K562 (cell line): Measurements from ENCODE around the gene CD164. TPM values are rescaled to one million over a fixed set of nuclear protein-coding genes. Genes with fewer than 3 reads are reported as not detected.
A peak's percentile ranks its signal among the peaks of the same experiment; 100 is the strongest.

ENCODE experiments used
- ATAC-seq: fragments of 200-7000 bp; cut with Tn5 transposase; 3 replicates; pipeline ENCODE4 v1.9.1; 2020; ENCODE audit warnings: moderate library complexity
- BruUV-seq: library from RNA; stranded (reverse); fragments of 400-500 nt; replicated peaks from 2 replicates; lab custom pipeline; 2021; lab: Mats Ljungman, UMichigan
- CTCF ChIA-PET: fragments of 300-600 bp; formaldehyde crosslinking; extraction: SDS; loops from one replicate; lab custom pipeline; 2021; ENCODE audit warnings: low intra/inter-chr PET ratio; lab: Yijun Ruan, JAX
- POLR2A ChIA-PET: fragments of 300-600, 350-650 bp; sonication (Branson Sonifier 250); formaldehyde crosslinking; extraction: SDS; loops from one replicate; lab custom pipeline; 2021; ENCODE audit warnings: antibody characterized with exemption, inconsistent platforms; lab: Yijun Ruan, JAX
- DNase-seq, 4 experiments: peaks; one replicate each; pipeline versions ENCODE4 v3.0.0 to v3.0.0-alpha.2; 2011 to 2018; ENCODE audit warnings: low spot score in 3 of 4, mixed read lengths in 3 of 4; ENCODE audit errors: extremely low read depth in 1 of 4
- FAIRE-seq: peaks from 2 replicates; lab custom pipeline; 2011; peaks lifted over from hg19 to GRCh38; lab: Jason Lieb, UNC
- H2AFZ ChIP-seq: 2 replicates; pipeline ENCODE4 v1.6.0; 2011; ENCODE audit warnings: low read depth, low read length, control low read depth, inconsistent platforms
- H3K27ac ChIP-seq: fragments of 200-600 bp; 3 replicates; pipeline ENCODE4 v1.8.0; 2011; ENCODE audit warnings: low read depth, mild to moderate bottlenecking, control low read depth, inconsistent platforms, low read length, moderate library complexity, mixed read lengths; ENCODE audit errors: extremely low read depth
- H3K27me3 ChIP-seq, 2 experiments: fragments of 300-600 bp in 1 of 2; 2 replicates in 1 of 2; 3 replicates in 1 of 2; pipeline versions ENCODE4 v1.6.0 to v1.8.0; 2011; ENCODE audit warnings: inconsistent platforms in 2 of 2, low read length in 2 of 2, mild to moderate bottlenecking in 1 of 2, mixed read lengths in 1 of 2, moderate library complexity in 1 of 2; ENCODE audit not compliant: control insufficient read depth in 2 of 2, insufficient read depth in 2 of 2
- H3K36me3 ChIP-seq: fragments of 300-600 bp; 3 replicates; pipeline ENCODE4 v1.8.0; 2011; ENCODE audit warnings: mild to moderate bottlenecking, low read length, inconsistent platforms; ENCODE audit not compliant: control insufficient read depth, insufficient read depth
- H3K4me1 ChIP-seq, 2 experiments: fragments of 200-600 bp in 1 of 2; replicated peaks in 1 of 2; 2 replicates in 1 of 2; 3 replicates in 1 of 2; pipeline versions ENCODE4 v1.5.1 to v1.8.0; 2011; ENCODE audit warnings: inconsistent platforms in 2 of 2, low read length in 2 of 2, mild to moderate bottlenecking in 1 of 2, mixed read lengths in 1 of 2, moderate library complexity in 1 of 2; ENCODE audit not compliant: control insufficient read depth in 2 of 2, insufficient read depth in 2 of 2
- H3K4me2 ChIP-seq: 2 replicates; pipeline ENCODE4 v1.6.1; 2011; ENCODE audit warnings: low read length, control low read depth, inconsistent platforms, mixed read lengths; ENCODE audit not compliant: insufficient read depth
- H3K4me3 ChIP-seq: fragments of 200-600 bp; sonication (generic), shearing (Covaris generic); 2 replicates; pipeline ENCODE4 v1.5.1; 2016; ENCODE audit warnings: control low read depth, inconsistent platforms
- H3K79me2 ChIP-seq: fragments of 200-600 bp; 3 replicates; pipeline ENCODE4 v1.8.0; 2011; ENCODE audit warnings: low read length, inconsistent platforms; ENCODE audit not compliant: control insufficient read depth, insufficient read depth
- H3K9ac ChIP-seq, 2 experiments: 2 replicates each; pipeline versions ENCODE4 v1.6.0 to v1.6.1; 2011; ENCODE audit warnings: low read depth in 2 of 2, low read length in 2 of 2, control low read depth in 1 of 2, inconsistent platforms in 1 of 2, mild to moderate bottlenecking in 1 of 2, mixed read lengths in 1 of 2; ENCODE audit not compliant: insufficient read depth in 1 of 2
- H3K9me1 ChIP-seq: one replicate; pipeline ENCODE4 v1.6.0; 2011; ENCODE audit warnings: inconsistent platforms, mild to moderate bottlenecking, low read length, moderate library complexity; ENCODE audit not compliant: control insufficient read depth, insufficient read depth
- H3K9me3 ChIP-seq: replicated peaks from 2 replicates; pipeline ENCODE4 v1.5.1; 2011; ENCODE audit warnings: low read depth, low read length, inconsistent platforms; ENCODE audit not compliant: control insufficient read depth, insufficient read depth
- H4K20me1 ChIP-seq: replicated peaks from 2 replicates; pipeline ENCODE4 v1.6.1; 2011; ENCODE audit warnings: low read length, inconsistent platforms, mixed read lengths; ENCODE audit not compliant: control insufficient read depth, insufficient read depth
- BACH1 ChIP-seq: fragments of 200-800 bp; sonication (Bioruptor generic); IDR thresholded peaks from 2 replicates; pipeline ENCODE4 v1.6.1; 2016; ENCODE audit warnings: missing genetic modification characterization, missing compliant biosample characterization
- FOXJ3 ChIP-seq: sonication (generic); formaldehyde crosslinking; IDR thresholded peaks from 2 replicates; pipeline ENCODE4 v1.4.0; 2020; ENCODE audit warnings: mild to moderate bottlenecking, missing genetic modification reagents
- HDAC6 ChIP-seq: IDR thresholded peaks from 2 replicates; pipeline ENCODE4 v1.6.1; 2012; ENCODE audit warnings: low read depth, mild to moderate bottlenecking, control low read depth, inconsistent platforms, low read length, moderate library complexity
- JUN ChIP-seq, 2 experiments: sonication (generic) in 1 of 2; formaldehyde crosslinking in 1 of 2; IDR thresholded peaks; 2 replicates each; pipeline versions ENCODE4 v1.6.1 to v1.8.0; 2012 to 2022; ENCODE audit warnings: borderline replicate concordance in 2 of 2, mild to moderate bottlenecking in 2 of 2, improper control_type of control experiment in 1 of 2, low read depth in 1 of 2, low read length in 1 of 2, missing genetic modification reagents in 1 of 2
- MAFK ChIP-seq: IDR thresholded peaks from 2 replicates; pipeline ENCODE4 v1.6.1; 2011; ENCODE audit warnings: low read length, improper control_type of control experiment
- MCM3 ChIP-seq: fragments of 450-650 bp; IDR thresholded peaks from 2 replicates; pipeline ENCODE4 v1.6.1; 2016
- NFE2L1 ChIP-seq: fragments of 450-650 bp; IDR thresholded peaks from 2 replicates; pipeline ENCODE4 v1.6.1; 2016; ENCODE audit warnings: missing genetic modification characterization, low read depth, mild to moderate bottlenecking, missing compliant biosample characterization, moderate library complexity, borderline replicate concordance
- NFRKB ChIP-seq: fragments of 450-650 bp; IDR thresholded peaks from 2 replicates; pipeline ENCODE4 v1.6.1; 2016; ENCODE audit warnings: low read depth
- TRIM25 ChIP-seq: fragments of 450-650 bp; IDR thresholded peaks from 2 replicates; pipeline ENCODE4 v1.7.0; 2016; ENCODE audit warnings: borderline replicate concordance
- ZNF586 ChIP-seq: fragments of 450-650 bp; formaldehyde crosslinking; conservative IDR thresholded peaks from 2 replicates; pipeline ENCODE4 v1.4.0; 2020; ENCODE audit warnings: mild to moderate bottlenecking, moderate library complexity
- WGBS: fragments of 100-300 bp; shearing (Covaris generic); methylation state at CpG from one replicate; pipeline ENCODE4 v1.1.6; 2016; ENCODE audit warnings: low coverage, mixed read lengths; ENCODE audit not compliant: insufficient coverage; ENCODE audit errors: missing lambda C conversion rate; 5-methylcytosine and 5-hydroxymethylcytosine counted together
- in situ Hi-C: fragments of 300-500 bp; cut with MboI; formaldehyde crosslinking; loops from 4 replicates; pipeline ENCODE4 v1.15.0; 2018; ENCODE audit warnings: inconsistent platforms, mixed read lengths
- intact Hi-C: fragments of 100-400 bp; cut with micrococcal nuclease; formaldehyde crosslinking; loops from 2 replicates; pipeline ENCODE4 v1.14.2; 2022
- polyA plus RNA-seq, 8 experiments: library from polyadenylated mRNA; depleted of rRNA in 4 of 8; stranded (reverse) in 5 of 8; unstranded in 3 of 8; fragments of >200 nt; fragmentation: Nextera tagmentation in 2 of 8; fragmentation: Illumina TruSeq in 1 of 8; extraction: Ambion mirVana in 2 of 8; extraction: Trizol in 1 of 8; gene quantifications; 2 replicates each; pipeline versions ENCODE4 v1.2.1 to v1.2.3, GENCODE V29; 2011 to 2014; ENCODE audit warnings: inconsistent platforms in 1 of 8, missing spikeins in 1 of 8
- total RNA-seq, 7 experiments: library from RNA; depleted of rRNA in 6 of 7; stranded (reverse); fragments of >200 nt in 6 of 7; fragmentation: Illumina TruSeq in 2 of 7; extraction: Trizol in 2 of 7; gene quantifications; 2 replicates each; pipeline versions ENCODE4 v1.2.1 to v1.2.3, GENCODE V29; 2011 to 2021; ENCODE audit warnings: low replicate concordance in 1 of 7
- TF ChIP-seq, protein P1 (sequence below): fragments of 450-650 bp; IDR thresholded peaks from 2 replicates; pipeline ENCODE4 v1.6.1; 2016; ENCODE audit warnings: borderline replicate concordance
- TF ChIP-seq, protein P2 (sequence below): fragments of 250-450 bp; sonication (Bioruptor Pico); IDR thresholded peaks from 2 replicates; pipeline ENCODE4 v1.9.0; 2021; ENCODE audit warnings: mild to moderate bottlenecking, inconsistent platforms

CD164 gene
- total and polyA plus RNA-seq, 9 of the 15 experiments (the other 6 are each of a cell fraction or from before 2014, with no cell fraction given): 79.5 to 317 (median 165) TPM

DNA sequence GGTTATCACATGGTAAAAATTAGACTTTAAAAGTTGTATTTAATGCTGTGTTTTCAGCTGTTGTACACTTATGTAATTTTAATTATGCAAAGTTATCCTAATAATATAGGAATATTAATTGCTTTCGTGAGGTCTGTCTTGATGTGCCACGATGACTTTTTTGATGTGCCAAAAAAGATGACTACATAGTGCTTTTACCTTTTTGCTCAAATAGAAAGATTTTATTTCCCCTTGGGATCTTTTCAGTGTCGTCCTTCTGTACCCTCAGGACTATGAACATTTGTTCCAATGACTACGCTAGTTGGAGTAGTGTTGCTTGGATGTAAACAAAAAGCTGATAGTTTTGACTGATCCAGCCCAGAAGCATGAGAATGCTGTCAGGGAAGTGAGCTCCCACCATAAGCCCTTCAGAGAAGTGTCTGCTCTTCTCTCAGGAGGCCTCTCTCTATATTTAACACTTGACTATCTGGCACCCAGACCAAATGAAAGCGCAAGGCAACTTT, 1.2 kb upstream of the CD164 start:
- 10% methylated on average over 5 of the region's 5 CpGs for WGBS
- Histone ChIP-seq H4K20me1 (peaks cover 15% of the 10 kb centered on the region; the same call in 1 of the 2 replicates), H3K9me1 (no peaks in the 10 kb centered on the region), H3K36me3 (peaks cover 27% of the 10 kb centered on the region), H3K27me3 (no peaks in the 10 kb centered on the region), H3K4me2 (peak overlapping the region; percentile 98), H2AFZ (peak overlapping the region; percentile 14; the same call in 1 of the 2 replicates), H3K4me1 (peaks cover 4 to 23% of the 10 kb centered on the region in 2 experiments; a peak in 4 of 5 replicates), H3K9me3 (no peaks in the 10 kb centered on the region)
- DNase-seq (no peak), ATAC-seq (no peak)
- POLR2A ChIA-PET: interaction anchor here (0.6 to 3.0 kb wide), 22 partner anchors 8 to 1085 kb away, joined by 3 to 13 read pairs (median 4); partner anchors contain the start of genes CEP57L1, PPIL6, SESN1 and SMPD2
- intact Hi-C loops: loop anchor here (1.0 to 10.0 kb wide), 6 partner anchors 57 to 839 kb away; partner anchors contain the start of genes CEP57L1, PPIL6, SESN1 and SMPD2
- TF ChIP-seq BACH1 (tag) (0 out of 2 replicates have a peak, but pooled peaks have one; percentile 8), FOXJ3 (CRISPR knock-in tag) (no peak), HDAC6 (no peak), MCM3 (no peak), ZNF586 (CRISPR knock-in tag) (0 out of 2 replicates have a peak, but pooled peaks have one; percentile 29), NFE2L1 (tag) (no peak), TRIM25 (no peak), MAFK (no peak), JUN (IDR thresholded peaks at IDR 0.05; ENCODE audit: borderline replicate concordance, low read depth, low read length) (0 out of 2 replicates have a peak, but pooled peaks have one; percentile 2), JUN (CRISPR knock-in tag; IDR thresholded peaks at IDR 0.05; ENCODE audit: borderline replicate concordance) (no peak), NFRKB (peak; percentile 21)
- TF ChIP-seq, protein P1, sequence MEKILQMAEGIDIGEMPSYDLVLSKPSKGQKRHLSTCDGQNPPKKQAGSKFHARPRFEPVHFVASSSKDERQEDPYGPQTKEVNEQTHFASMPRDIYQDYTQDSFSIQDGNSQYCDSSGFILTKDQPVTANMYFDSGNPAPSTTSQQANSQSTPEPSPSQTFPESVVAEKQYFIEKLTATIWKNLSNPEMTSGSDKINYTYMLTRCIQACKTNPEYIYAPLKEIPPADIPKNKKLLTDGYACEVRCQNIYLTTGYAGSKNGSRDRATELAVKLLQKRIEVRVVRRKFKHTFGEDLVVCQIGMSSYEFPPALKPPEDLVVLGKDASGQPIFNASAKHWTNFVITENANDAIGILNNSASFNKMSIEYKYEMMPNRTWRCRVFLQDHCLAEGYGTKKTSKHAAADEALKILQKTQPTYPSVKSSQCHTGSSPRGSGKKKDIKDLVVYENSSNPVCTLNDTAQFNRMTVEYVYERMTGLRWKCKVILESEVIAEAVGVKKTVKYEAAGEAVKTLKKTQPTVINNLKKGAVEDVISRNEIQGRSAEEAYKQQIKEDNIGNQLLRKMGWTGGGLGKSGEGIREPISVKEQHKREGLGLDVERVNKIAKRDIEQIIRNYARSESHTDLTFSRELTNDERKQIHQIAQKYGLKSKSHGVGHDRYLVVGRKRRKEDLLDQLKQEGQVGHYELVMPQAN: 0 out of 2 replicates have a peak, but pooled peaks have one; percentile 12
- TF ChIP-seq, protein P2, sequence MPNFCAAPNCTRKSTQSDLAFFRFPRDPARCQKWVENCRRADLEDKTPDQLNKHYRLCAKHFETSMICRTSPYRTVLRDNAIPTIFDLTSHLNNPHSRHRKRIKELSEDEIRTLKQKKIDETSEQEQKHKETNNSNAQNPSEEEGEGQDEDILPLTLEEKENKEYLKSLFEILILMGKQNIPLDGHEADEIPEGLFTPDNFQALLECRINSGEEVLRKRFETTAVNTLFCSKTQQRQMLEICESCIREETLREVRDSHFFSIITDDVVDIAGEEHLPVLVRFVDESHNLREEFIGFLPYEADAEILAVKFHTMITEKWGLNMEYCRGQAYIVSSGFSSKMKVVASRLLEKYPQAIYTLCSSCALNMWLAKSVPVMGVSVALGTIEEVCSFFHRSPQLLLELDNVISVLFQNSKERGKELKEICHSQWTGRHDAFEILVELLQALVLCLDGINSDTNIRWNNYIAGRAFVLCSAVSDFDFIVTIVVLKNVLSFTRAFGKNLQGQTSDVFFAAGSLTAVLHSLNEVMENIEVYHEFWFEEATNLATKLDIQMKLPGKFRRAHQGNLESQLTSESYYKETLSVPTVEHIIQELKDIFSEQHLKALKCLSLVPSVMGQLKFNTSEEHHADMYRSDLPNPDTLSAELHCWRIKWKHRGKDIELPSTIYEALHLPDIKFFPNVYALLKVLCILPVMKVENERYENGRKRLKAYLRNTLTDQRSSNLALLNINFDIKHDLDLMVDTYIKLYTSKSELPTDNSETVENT (CRISPR knock-in tag): no peak
- TF ChIP-seq, all 486 proteins: peak for 5
- Histone ChIP-seq H3K9ac (peak overlapping the region; percentile 56 to 96; a peak in 3 of 4 replicates), H3K79me2 (peaks cover 42% of the 10 kb centered on the region), H3K27ac (peak overlapping the region; percentile 99), H3K4me3 (peak overlapping the region; percentile 83)
- no peak for FAIRE-seq
- BruUV-seq: no TSS peak
- in situ Hi-C loops: loop anchor here (5.0 kb wide), 1 partner anchor 201 kb away; no protein-coding TSS in a partner anchor
- CTCF ChIA-PET: interaction anchor here (3.2 kb wide), 1 partner anchor 196 kb away, joined by 21 read pairs; no protein-coding TSS in a partner anchor
